NOMO-1 treated with DMSO at 0.1 percent for 48 hours (cell line): ENCODE data around the gene ZNF580.

Experiments
- DNase-seq: peaks from one replicate; lab custom pipeline; 2025; ENCODE audit not compliant: unreplicated experiment; lab: John Stamatoyannopoulos, UW

ZNF580 gene

DNA sequence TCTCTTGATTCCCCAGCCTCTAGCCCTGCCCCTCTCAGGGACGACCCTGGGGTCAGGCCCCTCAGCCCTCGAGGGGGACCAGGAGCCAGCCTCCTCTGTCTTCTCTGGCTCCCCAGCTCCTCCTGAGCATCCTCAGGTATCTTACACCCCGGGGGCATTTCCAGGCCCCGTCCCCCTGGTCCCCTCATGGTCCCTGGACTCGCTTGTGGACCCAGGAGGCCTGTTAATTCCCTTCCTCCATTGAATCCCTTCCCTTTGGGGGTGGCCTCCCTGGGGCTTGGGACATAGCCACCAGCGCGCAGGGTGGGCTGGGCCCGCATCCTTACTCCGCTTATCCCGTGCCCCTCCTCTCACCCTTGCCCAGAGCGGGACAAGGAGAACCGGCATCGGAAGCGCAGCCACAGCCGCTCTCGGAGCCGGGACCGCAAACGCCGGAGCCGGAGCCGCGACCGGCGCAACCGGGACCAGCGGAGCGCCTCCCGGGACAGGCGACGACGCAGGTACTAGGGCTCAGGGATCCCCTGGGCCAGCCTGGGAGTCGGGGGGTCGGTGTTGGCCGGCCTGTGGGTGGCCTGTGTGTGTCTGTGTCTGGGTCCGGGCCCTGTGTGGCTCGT lies 18.2 kb downstream of the ZNF580 start:
- DNase-seq, result no peak

- no peak for DNase-seq
Observed at GRCh38 chr19:55659822-55660221, 19.0 kb downstream of the ZNF580 start.

DNA sequence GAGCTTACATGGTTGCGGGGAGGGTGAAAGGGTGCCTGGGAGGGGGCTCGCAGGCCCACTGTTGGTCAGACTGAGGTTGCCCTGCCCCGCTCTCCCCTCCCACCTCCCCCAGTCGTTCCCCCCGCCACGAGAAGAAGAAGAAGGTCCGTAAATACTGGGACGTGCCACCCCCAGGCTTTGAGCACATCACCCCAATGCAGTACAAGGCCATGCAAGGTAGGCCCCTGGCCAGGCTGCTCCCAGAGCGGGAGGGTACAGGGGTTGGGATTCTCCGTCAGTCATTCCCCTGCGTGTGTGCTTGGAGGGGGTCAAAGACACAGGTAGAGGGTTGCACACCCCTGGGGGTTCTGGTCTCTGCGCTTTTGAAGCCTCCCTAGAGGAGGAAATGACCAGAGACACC lies 19.6 kb downstream of the ZNF580 start:
- no peak for DNase-seq

DNA sequence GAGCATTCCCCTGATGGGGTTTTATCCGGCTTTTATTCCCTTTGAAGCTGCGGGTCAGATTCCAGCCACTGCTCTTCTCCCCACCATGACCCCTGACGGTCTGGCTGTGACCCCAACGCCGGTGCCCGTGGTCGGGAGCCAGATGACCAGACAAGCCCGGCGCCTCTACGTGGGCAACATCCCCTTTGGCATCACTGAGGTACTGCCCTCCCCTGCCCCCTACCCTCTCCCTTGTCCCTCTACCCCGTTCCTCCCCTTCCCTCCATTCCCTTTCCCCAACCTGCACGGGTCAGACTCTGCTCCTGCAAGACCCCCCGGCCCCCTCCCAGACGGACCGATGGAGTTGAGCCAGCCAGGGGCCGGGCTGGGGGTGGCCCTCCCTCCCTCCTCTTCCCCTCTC lies 20.2 kb downstream of the ZNF580 start:
- no peak for DNase-seq

GRCh38 chr19:55661826-55662225 lies 21.0 kb downstream of the ZNF580 start:
- DNase-seq, result no peak

DNA sequence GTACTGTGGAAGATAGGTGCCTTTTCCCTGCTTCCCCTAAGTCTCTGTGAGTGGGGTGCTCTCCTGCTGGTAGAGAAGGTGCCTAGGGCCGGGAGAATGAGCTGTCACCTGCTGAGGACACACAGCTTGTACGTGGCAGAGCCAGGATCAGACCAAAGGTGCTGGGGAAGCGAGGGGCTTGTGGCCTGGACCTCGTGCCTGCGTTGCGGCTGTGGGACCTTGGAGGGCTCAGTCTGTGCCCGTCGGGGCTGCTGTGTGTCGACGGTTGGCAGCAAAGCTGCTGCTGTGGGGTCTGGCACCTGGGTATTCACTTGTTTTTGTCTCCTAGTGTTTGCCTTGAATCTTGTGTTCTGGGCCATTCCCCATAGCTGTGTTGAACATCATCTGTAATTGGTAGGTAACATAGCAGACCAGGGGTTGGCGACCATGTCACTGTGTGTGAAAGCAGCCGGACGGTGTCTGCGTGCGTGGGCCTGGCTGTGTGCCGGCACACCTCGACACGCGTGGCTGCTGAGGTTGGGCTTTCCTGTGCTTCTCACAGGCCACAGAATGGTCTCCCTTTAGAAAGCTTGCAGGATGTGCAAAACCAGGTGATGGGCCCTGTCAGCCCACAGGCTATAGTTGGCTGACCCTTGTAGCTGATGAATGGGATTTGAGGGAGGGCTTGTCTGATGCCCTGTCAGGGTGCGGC lies 23.2 kb downstream of the ZNF580 start:
- DNase-seq, result no peak

DNA sequence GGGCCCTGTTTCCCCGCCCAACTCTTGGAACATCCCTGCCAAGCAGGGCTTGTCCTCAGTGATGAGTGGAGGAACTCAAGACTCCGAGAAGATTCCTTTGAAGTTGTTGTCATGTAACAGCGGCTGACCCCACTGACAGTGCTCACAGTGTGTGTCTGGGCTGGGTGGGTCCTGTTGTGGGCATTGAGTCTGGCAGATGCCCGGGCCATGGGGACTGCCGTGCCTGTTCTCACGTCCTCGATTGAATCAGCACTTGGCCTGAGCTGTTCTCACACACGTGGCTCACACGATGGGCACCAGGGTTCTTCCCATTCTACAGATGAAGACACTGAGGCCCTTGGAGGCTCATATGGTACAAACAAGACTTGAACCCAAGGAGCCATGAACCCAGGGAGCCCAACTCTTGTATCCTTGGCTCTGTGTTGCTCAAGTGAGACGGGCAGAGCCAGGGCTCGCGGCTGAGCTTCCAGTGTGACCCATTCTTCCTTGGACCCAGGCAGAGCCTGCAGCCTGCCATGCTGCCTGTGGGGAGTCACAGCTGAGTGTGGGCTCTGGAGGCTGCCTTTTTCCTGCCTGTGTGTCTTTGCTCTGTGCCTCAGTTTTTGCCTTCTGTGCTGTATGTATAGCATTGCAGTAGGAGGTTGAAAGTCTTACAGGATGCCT lies 25.7 kb downstream of the ZNF580 start:
- DNase-seq, result no peak

DNA sequence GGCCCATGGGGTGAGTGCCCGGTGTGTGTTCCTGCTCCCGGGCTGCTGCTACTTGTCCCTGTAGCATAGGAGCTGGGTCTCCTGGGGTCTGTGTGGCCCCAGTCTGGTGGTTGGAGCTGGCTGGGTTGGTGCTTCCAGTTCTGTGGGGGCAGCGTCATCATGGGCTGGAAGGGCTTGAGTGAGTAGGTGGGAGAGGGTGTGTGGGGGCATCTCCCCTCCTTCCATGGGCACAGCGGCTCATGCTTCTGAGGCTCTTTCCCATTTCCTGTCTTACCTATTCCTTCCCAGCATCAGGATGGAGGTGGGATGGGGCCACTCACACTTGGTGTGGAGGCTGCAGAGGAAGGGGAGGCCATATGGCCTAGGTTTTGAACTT lies 26.2 kb downstream of the ZNF580 start:
- DNase-seq, result no peak

DNA sequence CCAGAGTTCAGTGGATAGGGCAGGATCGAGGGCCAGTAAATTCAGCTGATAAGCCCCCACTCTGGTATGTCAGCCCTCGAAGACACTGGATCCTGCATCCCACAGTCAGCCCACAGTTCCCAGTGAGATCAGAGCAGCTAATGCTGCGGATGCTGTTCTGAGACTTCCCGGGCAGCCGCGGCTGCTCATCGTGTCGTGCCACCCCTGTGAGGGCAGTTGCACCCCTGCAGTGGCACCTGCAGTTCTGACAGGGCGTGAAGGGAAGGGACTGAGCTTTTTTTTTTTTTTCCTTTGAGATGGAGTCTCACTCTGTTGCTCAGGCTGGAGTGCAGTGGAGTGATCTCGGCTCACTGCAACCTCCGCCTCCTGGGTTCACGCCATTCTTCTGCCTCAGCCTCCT lies 26.7 kb downstream of the ZNF580 start:
- no peak for DNase-seq

GRCh38 chr19:55667958-55668357 lies 27.2 kb downstream of the ZNF580 start:
- DNase-seq, result no peak

- DNase-seq, result no peak
Observed at GRCh38 chr19:55668603-55669348, 28.0 kb downstream of the ZNF580 start.

- no peak for DNase-seq
Observed at GRCh38 chr19:55669418-55670279, 28.8 kb downstream of the ZNF580 start.

GRCh38 chr19:55670280-55671053 lies 29.7 kb downstream of the ZNF580 start:
- no peak for DNase-seq

- DNase-seq, result no peak
Observed at GRCh38 chr19:55671054-55671378, 30.2 kb downstream of the ZNF580 start.

GRCh38 chr19:55672418-55672817 lies 31.6 kb downstream of the ZNF580 start:
- no peak for DNase-seq

DNA sequence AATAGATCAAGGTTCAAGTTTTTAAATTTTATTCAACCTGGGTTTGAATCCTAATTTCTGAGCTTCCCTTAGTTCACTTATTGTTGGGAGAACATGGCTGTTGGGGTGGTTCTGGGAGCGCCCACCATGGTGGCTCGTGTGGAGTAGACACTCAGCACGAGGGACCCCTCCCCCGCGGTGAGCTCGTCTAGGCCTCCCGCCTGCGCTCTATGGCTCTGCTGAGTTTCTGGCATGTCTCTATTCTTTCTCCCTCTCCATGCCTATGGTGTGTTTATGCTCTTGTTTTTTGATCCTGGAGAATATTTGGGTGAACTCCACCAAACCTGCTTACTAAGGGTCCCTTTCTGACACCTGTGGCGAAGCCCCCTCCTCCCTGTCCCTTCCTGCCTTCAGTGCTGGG lies 32.7 kb downstream of the ZNF580 start:
- DNase-seq, result no peak

- DNase-seq, result no peak
Observed at GRCh38 chr19:55673889-55674288, 33.1 kb downstream of the ZNF580 start.

- no peak for DNase-seq
Observed at GRCh38 chr19:55674459-55674840, 33.6 kb downstream of the ZNF580 start.

DNA sequence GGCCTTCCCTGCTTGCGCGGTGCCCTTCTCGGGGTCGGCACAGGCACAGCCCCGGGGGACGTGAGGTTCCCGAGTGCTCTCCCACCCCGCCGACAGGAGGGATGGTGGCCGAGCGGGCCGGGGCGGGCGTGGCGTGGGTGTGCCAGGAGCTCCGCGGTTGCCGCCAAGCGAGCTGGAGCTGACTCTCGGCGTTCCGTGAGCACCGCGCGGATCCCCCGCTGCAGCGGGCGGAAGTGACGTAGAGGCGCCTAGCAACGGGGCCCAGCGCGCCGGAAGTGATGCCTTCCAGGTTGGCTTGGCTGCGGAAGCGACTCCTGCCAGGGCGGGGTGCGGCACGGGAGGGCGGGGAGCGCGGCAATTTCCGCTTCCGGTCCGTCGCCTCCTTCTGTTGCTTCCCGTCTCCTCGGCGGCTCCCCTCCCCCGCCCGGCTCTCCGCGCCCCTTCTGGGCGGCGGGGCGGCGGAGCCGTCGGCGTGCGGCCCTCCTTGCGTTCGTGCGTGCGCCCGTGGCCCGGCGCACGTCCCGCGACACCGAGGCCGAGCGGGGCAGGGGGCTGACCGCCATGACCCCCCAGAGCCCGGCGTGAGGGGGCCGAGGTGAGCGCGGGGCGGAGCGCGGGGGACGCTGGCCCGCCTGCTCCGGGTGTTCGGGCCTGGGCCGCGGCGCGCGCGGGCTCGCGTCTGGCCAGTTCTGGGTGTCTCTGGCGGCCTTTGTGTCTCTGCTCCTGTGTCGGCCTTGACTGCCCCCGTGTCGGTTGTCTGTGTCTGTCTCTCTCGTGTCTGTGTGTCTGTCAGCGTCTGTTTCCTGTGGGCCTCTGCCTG lies 34.2 kb downstream of the ZNF580 start, which contains the start of gene EPN1:
Gene EPN1, plus strand, starts transcription at position 386 of the 820 bp plus-strand sequence. CDS start 3,402 bp downstream, outside the sequence.
- DNase-seq, result peak; percentile 96
